ENCODE results near the gene METTL6.

The METTL6 gene

GRCh38 chr3:15467227-15468181 lies 40.2 kb upstream of the METTL6 start:
- TF ChIP-seq POLR2AphosphoS5 (IDR thresholded peaks at IDR 0.05; ENCODE audit: low read depth) (no peak), GABPA (IDR thresholded peaks at IDR 0.05; ENCODE audit: low read depth) (no peak), SPI1 (IDR thresholded peaks at IDR 0.05; ENCODE audit: borderline replicate concordance, low read depth) (no peak), CTCF (IDR thresholded peaks at IDR 0.05; ENCODE audit: insufficient read depth, low read length) (no peak), REST (IDR thresholded peaks at IDR 0.05; ENCODE audit: insufficient replicate concordance, low read depth) (no peak)
- DNase-seq (ENCODE audit: low read depth in 1 of 2, low spot score in 1 of 2) = no peak
- H3K4me3 ChIP-seq (replicated peaks; ENCODE audit: insufficient read depth, low read length) = no peak overlapping the region
- no peak overlapping the region for H3K27ac ChIP-seq (replicated peaks)
- no peaks in the 10 kb centered on the region for H3K27me3 ChIP-seq (ENCODE audit: insufficient read depth, poor library complexity, severe bottlenecking)

GRCh38 chr3:15465876-15466585 lies 38.7 kb upstream of the METTL6 start:
- no peak overlapping the region for H3K27ac ChIP-seq (replicated peaks)
- H3K27me3 ChIP-seq (ENCODE audit: insufficient read depth, poor library complexity, severe bottlenecking) = no peaks in the 10 kb centered on the region
- TF ChIP-seq GABPA (IDR thresholded peaks at IDR 0.05; ENCODE audit: low read depth) (no peak), POLR2AphosphoS5 (IDR thresholded peaks at IDR 0.05; ENCODE audit: low read depth) (no peak), CTCF (IDR thresholded peaks at IDR 0.05; ENCODE audit: insufficient read depth, low read length) (no peak), SPI1 (IDR thresholded peaks at IDR 0.05; ENCODE audit: borderline replicate concordance, low read depth) (no peak), REST (IDR thresholded peaks at IDR 0.05; ENCODE audit: insufficient replicate concordance, low read depth) (no peak)

GRCh38 chr3:15462451-15462850 lies 35.1 kb upstream of the METTL6 start:
- no peaks in the 10 kb centered on the region for H3K27me3 ChIP-seq (ENCODE audit: insufficient read depth, poor library complexity, severe bottlenecking)
- H3K4me3 ChIP-seq (replicated peaks; ENCODE audit: insufficient read depth, low read length) = no peak overlapping the region
- H3K27ac ChIP-seq (replicated peaks) = no peak overlapping the region
- no peak for TF ChIP-seq GABPA (IDR thresholded peaks at IDR 0.05; ENCODE audit: low read depth)
- TF ChIP-seq POLR2AphosphoS5 (IDR thresholded peaks at IDR 0.05; ENCODE audit: low read depth) = no peak
- no peak for TF ChIP-seq CTCF (IDR thresholded peaks at IDR 0.05; ENCODE audit: insufficient read depth, low read length)
- TF ChIP-seq SPI1 (IDR thresholded peaks at IDR 0.05; ENCODE audit: borderline replicate concordance, low read depth) = no peak
- no peak for TF ChIP-seq REST (IDR thresholded peaks at IDR 0.05; ENCODE audit: insufficient replicate concordance, low read depth)
- DNase-seq (ENCODE audit: low read depth in 1 of 2, low spot score in 1 of 2) = no peak

More at GRCh38 chr3:15465876-15466585, 38.7 kb upstream of the METTL6 start:
- DNase-seq (ENCODE audit: low read depth in 1 of 2, low spot score in 1 of 2) = no peak
- no peak overlapping the region for H3K4me3 ChIP-seq (replicated peaks; ENCODE audit: insufficient read depth, low read length)

Measured in HL-60 (cell line).